GM21825 (cell line): ENCODE results near the gene RND3.

Experiments used
- ATAC-seq: cut with Tn5 transposase; IDR thresholded peaks from one replicate; pipeline ENCODE4 v1.9.1; 2021; ENCODE audit warnings: mild to moderate bottlenecking, moderate library complexity; ENCODE audit not compliant: unreplicated experiment

RND3 gene

DNA sequence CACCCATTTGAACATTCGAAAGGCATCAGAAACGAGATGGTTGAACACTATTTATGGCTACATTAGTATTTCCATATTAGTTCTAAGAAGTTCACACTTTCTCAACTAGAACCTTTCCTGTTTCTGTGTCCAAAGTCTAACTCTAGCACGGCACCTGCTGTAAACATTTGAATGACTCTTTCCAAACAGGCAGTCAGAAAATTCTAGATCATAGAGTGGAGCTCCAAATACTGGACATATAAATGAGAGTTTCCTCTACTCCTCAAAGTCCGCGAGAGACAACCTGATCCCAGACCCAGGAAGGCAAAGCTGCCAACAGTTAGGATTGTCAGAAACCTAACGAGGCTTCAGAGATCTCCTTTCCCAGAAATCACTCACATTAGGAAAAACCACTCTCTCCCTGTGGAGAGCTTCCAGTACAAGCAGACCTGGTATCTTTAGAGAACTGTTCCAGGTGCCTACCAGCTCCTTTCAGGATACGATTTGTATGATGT lies 10.6 kb downstream of the RND3 start:
- ATAC-seq = no peak

- no peak for ATAC-seq
These were observed 11.2 kb downstream of the RND3 start for GRCh38 chr2:150476286-150476685.

GRCh38 chr2:150475479-150476250 lies 11.8 kb downstream of the RND3 start:
- ATAC-seq = no peak

GRCh38 chr2:150474326-150475074 lies 13.0 kb downstream of the RND3 start:
- ATAC-seq = no peak

- no peak for ATAC-seq
These were observed 13.7 kb downstream of the RND3 start for GRCh38 chr2:150473767-150474166.

- ATAC-seq = no peak
These were observed 15.0 kb downstream of the RND3 start for GRCh38 chr2:150472511-150472899.

DNA sequence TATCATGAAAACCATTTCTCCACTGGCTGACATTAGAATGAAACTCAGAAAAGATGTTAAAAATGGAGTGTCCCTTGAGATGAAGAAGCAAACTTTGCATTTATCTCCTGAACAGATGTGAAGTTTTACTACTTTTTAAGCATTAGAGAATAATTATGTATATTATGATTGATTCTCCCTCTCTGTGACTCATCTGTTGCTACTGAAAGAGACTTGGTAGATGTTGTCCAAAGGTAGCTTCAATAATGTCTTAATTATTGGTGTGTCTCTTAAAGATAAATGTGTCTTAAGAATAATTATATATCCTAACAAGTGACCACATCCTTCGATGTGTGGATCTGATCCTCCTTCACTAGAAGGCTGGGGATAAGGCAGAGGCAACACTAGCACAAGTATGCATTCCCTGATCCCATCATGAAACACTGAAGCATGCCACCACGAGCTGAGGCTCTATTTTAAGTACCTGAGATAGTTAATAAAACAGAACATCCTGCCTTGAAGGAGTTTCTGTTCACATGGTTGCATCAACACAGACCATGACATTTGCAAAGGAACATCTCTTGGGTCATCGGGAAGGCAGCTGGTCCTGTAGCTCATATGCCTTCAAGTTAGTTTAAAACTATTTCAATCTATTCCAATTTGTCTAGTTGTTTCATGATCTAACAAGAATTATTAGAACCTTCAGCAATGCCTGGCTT lies 15.5 kb downstream of the RND3 start:
- ATAC-seq = no peak

GRCh38 chr2:150470435-150470834 lies 17.0 kb downstream of the RND3 start:
- ATAC-seq = no peak

DNA sequence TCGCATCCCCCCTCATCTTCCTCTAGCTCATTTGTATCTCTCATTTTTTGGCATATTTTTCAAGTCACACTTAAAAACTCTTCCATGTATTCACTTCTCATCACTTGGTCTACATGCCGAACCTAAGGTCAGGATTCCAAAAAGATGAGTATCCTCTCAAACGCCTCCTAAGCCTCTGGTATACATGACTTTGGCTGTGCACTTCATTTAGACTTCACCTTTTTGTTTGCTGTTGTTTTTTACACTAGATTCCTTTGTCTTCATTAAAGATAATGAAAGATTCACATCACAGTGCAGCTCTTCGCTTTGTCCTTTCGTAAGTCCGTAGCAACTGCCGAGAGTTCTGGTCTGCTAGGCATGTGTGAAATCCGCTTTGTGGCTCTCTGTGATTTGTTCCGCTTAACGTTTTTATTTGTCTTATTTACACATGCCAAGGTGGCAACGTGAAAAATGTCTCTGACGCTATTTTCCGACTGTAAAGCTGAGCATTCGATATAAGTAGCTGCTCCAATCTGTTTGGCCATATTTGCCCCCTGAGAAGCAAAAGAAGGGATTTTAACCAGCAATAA lies 17.7 kb downstream of the RND3 start:
- ATAC-seq = no peak

DNA sequence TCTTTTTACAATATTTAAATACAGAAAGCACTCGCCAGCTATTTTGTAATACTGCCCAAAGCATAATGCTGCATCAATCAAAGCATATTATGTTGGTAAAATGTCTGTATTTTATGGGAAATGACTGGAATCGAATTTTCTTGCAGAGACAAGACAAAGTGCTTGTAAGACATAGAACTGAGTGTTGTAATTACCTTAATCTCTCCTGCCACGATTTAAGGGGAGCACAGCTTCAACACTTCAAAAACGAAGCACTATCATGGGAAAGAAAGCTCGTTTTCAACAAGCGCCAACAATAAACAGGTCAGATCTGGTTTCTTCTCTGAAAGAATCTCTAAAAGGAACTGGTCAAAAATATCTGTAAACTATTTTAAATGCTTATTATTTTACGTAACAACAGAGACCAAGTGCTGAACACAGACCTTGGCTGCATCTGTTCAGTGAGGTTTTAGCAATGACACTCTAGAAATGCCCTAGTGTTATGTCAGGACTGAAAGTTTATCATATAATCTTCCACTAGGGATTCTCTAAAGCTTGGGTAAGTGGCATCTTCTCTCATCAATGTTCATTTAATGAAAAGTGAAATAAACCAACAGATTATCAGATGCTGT lies 19.0 kb downstream of the RND3 start:
- no peak for ATAC-seq

DNA sequence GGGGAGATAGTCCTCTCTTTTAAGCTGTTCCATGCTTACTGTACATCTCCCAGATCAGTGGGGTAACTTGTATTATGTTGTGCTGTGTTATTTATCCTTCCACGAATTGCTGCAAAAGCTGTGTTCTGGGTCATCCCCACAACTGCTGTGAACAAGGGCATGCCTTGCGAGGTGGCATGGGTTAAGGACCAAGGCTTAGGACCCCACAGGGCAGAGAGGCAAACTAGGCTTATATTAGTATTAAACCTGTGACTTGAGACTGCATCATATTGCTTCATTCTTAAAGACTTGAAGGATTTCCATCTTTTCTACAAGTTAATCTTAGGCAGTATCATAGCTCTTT lies 19.9 kb downstream of the RND3 start:
- ATAC-seq = no peak

DNA sequence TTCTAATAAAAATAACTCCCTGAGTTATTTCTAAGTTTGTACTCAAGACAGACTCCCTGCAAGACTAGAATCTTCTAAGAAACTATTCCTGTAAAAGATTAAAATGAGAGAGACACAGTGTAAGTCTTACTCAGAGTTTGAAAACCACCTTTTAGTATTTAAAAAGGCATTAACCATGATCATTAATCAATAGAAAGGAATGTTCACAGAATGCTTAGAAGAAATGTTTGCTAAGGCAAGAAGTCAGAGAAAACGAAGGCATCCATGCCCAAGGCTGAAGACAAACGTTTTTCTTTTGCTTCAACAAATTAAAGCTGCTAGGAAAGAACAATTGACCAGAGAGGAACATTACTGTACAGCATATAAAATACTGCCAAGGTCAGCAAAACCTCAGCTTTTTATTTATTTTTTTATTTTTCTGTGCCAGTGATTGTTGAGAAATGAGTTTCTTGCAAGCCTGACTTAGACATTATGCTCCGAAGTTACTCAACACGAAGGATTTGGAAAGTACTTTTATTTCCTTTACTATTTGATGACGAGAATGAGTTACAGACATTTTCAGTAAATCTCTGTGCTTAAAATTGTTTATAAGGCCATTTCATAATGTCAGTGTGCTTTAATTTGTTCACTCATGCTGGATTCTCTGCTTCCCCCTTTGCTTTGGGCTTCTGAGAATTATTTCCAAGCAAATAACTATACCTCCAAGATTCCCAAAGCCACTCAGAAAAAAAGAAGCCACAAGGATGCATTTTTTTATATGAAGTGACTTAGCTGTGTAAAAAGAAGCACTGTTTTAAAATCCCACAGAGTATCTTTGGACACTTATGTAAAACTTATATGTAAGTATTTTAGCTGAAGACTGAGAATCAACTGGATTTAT lies 20.5 kb downstream of the RND3 start:
- ATAC-seq = no peak

DNA sequence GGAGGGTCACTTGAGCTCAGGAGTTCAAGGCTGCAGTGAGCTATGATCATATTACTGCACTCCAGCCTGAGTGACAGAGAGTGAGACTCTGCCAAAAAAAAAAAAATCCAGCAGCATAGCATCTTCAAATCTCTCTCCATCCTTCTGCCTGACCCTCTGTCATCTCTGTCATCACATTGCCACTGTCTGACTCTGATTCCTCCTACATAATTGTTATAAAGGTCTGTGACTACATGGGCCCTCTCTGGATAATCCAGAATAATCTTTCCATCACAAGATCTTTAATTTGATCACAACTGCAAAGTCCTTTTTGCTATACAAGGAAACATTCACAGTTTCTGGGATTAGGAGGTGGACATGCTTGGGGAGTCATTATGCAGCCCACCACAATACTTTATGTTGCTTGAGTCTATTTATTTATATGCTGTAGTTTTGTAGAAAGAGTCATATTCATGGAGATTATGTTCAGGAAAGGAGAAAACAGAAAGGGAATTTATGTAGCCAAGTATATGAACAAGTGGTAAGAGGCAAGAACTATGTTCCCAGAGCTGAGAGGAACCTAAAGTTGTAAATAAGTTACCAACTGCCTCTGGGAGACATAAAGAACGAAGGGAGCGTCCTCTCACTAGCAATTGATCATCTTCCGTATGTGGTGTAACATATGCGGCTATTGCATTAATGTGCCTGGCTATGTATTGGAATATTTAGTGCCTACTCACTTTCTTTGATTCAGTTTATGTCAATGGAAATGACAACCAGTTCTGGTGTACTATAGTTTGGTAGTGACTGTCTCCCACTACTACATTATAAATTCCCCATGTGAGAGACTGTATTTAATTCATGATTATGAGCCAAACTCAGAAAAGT lies 21.5 kb downstream of the RND3 start:
- ATAC-seq = no peak

DNA sequence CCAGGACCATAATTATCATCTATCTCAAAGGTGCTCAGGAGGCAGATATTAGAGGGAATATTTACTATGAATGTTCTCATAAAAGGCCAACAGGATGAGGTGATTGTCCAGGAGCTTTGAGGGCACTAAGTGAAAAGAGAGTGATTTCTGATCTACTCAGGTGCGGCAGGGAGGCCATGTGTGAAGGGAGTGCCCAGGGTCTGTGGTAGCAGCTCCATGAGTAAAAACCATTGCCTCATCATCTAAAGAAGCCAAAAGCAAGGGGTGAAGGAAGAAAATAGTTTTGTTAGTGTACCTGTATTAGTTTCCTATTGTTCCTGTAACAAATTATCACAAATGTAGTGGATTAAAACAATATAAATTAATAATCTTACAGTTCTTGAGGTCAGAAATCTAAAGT lies 22.5 kb downstream of the RND3 start:
- no peak for ATAC-seq

GRCh38 chr2:150464270-150464669 lies 23.2 kb downstream of the RND3 start:
- ATAC-seq = no peak

DNA sequence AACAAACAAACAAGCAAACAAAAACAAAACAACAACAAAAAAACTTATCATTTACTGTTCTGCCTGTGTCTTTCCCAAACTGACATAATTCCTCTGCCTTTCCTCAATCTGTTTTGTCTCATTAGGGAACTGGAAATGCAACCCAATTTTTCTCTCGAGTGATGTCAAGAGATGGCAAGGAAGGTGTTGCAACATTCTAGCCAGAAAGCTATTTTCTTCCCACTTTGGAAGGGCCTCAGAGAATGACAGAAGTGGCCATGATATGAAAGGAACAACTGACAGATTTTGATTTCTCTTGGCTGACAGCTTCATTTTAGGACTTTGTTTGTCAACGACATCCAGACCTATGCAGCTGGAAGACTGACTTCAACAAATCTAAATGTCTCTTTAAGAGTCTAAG lies 24.7 kb downstream of the RND3 start:
- ATAC-seq = no peak

- no peak for ATAC-seq
These were observed 28.2 kb downstream of the RND3 start for GRCh38 chr2:150459281-150459680.

DNA sequence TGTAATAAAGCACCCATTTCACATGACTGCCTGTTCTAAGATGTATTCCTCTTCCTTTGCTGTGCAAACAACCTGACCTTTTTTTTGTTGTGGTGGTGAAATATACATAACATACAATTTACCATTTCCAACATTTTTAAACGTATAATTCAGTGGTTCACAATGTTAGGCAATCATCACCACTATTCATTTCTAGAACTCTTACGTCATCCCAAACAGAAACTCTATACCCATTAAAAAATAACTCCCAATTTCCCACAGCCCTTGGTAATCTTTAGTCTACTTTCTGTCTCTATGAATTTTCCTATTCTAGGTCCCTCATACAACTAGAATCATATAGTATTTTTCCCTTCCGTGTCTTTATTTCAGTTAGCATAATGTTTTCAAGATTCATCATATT lies 36.7 kb downstream of the RND3 start:
- ATAC-seq = no peak

- ATAC-seq = no peak
These were observed 37.6 kb downstream of the RND3 start for GRCh38 chr2:150449856-150450255.
